22Rv1 (cell line): Measurements from ENCODE around the gene FEV.

Source experiments
- ZFX ChIP-seq: fragments of 450-650 bp; IDR thresholded peaks from 2 replicates; pipeline ENCODE4 v1.6.1; 2017; ENCODE audit warnings: antibody characterized with exemption, borderline replicate concordance
- TF ChIP-seq, protein P1 (sequence below): fragments of 450-650 bp; IDR thresholded peaks from 2 replicates; pipeline ENCODE4 v1.5.1; 2017; ENCODE audit warnings: mild to moderate bottlenecking

DNA sequence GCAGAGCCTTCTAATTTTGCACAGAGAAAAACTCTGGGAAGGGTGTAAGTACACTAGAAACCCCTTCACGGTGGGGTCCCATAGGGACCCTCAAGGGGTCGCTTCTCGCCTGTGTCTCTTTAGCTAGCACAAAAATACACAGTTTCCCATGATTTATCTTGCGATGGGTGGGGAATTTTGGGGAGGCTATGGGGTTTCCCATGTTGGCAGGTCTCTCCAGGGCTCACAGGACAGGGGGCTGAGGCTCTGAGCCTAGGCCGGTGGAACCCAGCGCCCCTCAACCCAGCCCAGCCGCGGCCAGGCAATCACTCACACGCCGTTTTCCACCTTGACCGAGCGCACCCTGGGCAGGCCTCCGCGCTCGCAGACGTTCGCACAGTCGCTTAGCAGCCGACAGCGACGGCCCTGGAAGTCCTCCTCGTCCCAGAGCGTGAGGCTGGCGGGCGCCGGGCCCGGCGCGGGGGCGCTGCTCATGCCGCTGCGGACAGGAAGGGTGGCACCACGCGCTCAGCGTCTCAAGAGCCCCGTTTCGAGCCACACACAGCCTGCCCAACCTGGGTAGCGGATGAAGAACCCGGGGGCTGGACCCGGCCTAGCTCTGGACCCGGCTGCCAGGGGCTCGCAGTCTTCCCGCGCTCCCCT lies 7.8 kb upstream of the FEV start:
- TF ChIP-seq, protein P1, sequence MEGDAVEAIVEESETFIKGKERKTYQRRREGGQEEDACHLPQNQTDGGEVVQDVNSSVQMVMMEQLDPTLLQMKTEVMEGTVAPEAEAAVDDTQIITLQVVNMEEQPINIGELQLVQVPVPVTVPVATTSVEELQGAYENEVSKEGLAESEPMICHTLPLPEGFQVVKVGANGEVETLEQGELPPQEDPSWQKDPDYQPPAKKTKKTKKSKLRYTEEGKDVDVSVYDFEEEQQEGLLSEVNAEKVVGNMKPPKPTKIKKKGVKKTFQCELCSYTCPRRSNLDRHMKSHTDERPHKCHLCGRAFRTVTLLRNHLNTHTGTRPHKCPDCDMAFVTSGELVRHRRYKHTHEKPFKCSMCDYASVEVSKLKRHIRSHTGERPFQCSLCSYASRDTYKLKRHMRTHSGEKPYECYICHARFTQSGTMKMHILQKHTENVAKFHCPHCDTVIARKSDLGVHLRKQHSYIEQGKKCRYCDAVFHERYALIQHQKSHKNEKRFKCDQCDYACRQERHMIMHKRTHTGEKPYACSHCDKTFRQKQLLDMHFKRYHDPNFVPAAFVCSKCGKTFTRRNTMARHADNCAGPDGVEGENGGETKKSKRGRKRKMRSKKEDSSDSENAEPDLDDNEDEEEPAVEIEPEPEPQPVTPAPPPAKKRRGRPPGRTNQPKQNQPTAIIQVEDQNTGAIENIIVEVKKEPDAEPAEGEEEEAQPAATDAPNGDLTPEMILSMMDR: no peak
- TF ChIP-seq ZFX: no peak
